GM23338 (cell line): ENCODE results near the gene ASPRV1. TPM values are rescaled to one million over a fixed set of nuclear protein-coding genes. Genes with fewer than 3 reads are reported as not detected.

Experiments used
- ATAC-seq: fragments of 200-7000 bp; cut with Tn5 transposase; 3 replicates; pipeline ENCODE4 v1.9.1; 2020
- DNase-seq: peaks from one replicate; pipeline ENCODE4 v3.0.0-alpha.2; 2015; ENCODE audit warnings: low spot score
- H2AFZ ChIP-seq: fragments of 200-600 bp; sonication (generic); 2 replicates; pipeline ENCODE4 v1.8.0; 2016; ENCODE audit warnings: antibody characterized with exemption, mild to moderate bottlenecking, moderate library complexity
- H3F3A ChIP-seq: fragments of 200-600 bp; sonication (generic); replicated peaks from 2 replicates; pipeline ENCODE4 v1.8.0; 2017; ENCODE audit warnings: antibody characterized with exemption, mixed run types, low read depth
- H3K27ac ChIP-seq: fragments of 200-600 bp; sonication (generic); 2 replicates; pipeline ENCODE4 v1.6.1; 2016; ENCODE audit warnings: low read depth
- H3K27me3 ChIP-seq: fragments of 200-600 bp; sonication (generic); 2 replicates; pipeline ENCODE4 v1.8.0; 2016; ENCODE audit warnings: mild to moderate bottlenecking, mixed run types, moderate library complexity; ENCODE audit not compliant: insufficient read depth
- H3K36me3 ChIP-seq: fragments of 200-600 bp; sonication (generic); 2 replicates; pipeline ENCODE4 v1.8.0; 2016; ENCODE audit warnings: mild to moderate bottlenecking; ENCODE audit not compliant: insufficient read depth
- H3K4me1 ChIP-seq: fragments of 200-600 bp; sonication (generic); 2 replicates; pipeline ENCODE4 v1.8.0; 2016; ENCODE audit warnings: mild to moderate bottlenecking, moderate library complexity; ENCODE audit not compliant: insufficient read depth
- H3K4me2 ChIP-seq: fragments of 200-600 bp; sonication (generic); 2 replicates; pipeline ENCODE4 v1.7.1; 2017; ENCODE audit warnings: mixed run types
- H3K4me3 ChIP-seq: fragments of 200-600 bp; sonication (generic); 2 replicates; pipeline ENCODE4 v1.6.1; 2016; ENCODE audit warnings: mixed run types
- H3K79me2 ChIP-seq: fragments of 200-600 bp; sonication (generic); replicated peaks from 2 replicates; pipeline ENCODE4 v1.8.0; 2017; ENCODE audit warnings: mild to moderate bottlenecking; ENCODE audit not compliant: insufficient read depth
- H3K9me2 ChIP-seq: fragments of 200-600 bp; sonication (generic); 2 replicates; pipeline ENCODE4 v1.8.0; 2017; ENCODE audit not compliant: insufficient read depth
- H4K20me1 ChIP-seq: fragments of 200-600 bp; sonication (generic); replicated peaks from 2 replicates; pipeline ENCODE4 v1.8.0; 2017; ENCODE audit warnings: mild to moderate bottlenecking; ENCODE audit not compliant: insufficient read depth
- H3K27ac Mint-ChIP-seq: 2 replicates; pipeline ENCODE4 v1.8.0; 2020; ENCODE audit warnings: inconsistent platforms, mild to moderate bottlenecking, moderate library complexity, mixed read lengths
- H3K27me3 Mint-ChIP-seq: 3 replicates; pipeline ENCODE4 v1.8.0; 2022; ENCODE audit warnings: low read depth, mild to moderate bottlenecking, moderate library complexity, mixed read lengths, inconsistent platforms; ENCODE audit not compliant: insufficient read depth, poor library complexity
- H3K36me3 Mint-ChIP-seq: 3 replicates; pipeline ENCODE4 v1.8.0; 2021; ENCODE audit warnings: low read depth, mild to moderate bottlenecking, inconsistent platforms, moderate library complexity, mixed read lengths
- H3K4me1 Mint-ChIP-seq: 3 replicates; pipeline ENCODE4 v1.8.0; 2020; ENCODE audit warnings: mild to moderate bottlenecking, inconsistent platforms, mixed read lengths
- H3K4me3 Mint-ChIP-seq: 3 replicates; pipeline ENCODE4 v1.8.0; 2021; ENCODE audit warnings: moderate library complexity, mild to moderate bottlenecking, inconsistent platforms, mixed read lengths
- H3K9me3 Mint-ChIP-seq: 3 replicates; pipeline ENCODE4 v1.8.0; 2020; ENCODE audit warnings: moderate library complexity, mild to moderate bottlenecking, inconsistent platforms, mixed read lengths
- CREB1 ChIP-seq: fragments of 250-450 bp; sonication (Bioruptor Pico); IDR thresholded peaks from 2 replicates; pipeline ENCODE4 v1.5.0; 2020; ENCODE audit warnings: low read depth, mild to moderate bottlenecking, moderate library complexity
- EZH2 ChIP-seq: fragments of 200-600 bp; sonication (generic); IDR thresholded peaks from one replicate; pipeline ENCODE4 v1.8.0; 2017; ENCODE audit warnings: antibody characterized with exemption, mild to moderate bottlenecking, low read depth; ENCODE audit not compliant: unreplicated experiment
- EZH2phosphoT487 ChIP-seq: fragments of 200-600 bp; sonication (generic); IDR thresholded peaks from one replicate; pipeline ENCODE4 v1.8.1; 2018; ENCODE audit warnings: antibody characterized with exemption; ENCODE audit not compliant: unreplicated experiment
- JUNB ChIP-seq: IDR thresholded peaks from one replicate; pipeline ENCODE4 v1.6.1; 2016; ENCODE audit warnings: antibody characterized with exemption; ENCODE audit not compliant: unreplicated experiment
- POLR2AphosphoS5 ChIP-seq: IDR thresholded peaks from 2 replicates; pipeline ENCODE4 v1.6.1; 2016; ENCODE audit warnings: antibody characterized with exemption, low read depth
- ZNF114 ChIP-seq: fragments of 250-450 bp; sonication (Bioruptor Pico); IDR thresholded peaks from 2 replicates; pipeline ENCODE4 v1.5.0; 2020; ENCODE audit warnings: mild to moderate bottlenecking, moderate library complexity
- ZNF331 ChIP-seq: fragments of 250-450 bp; sonication (Bioruptor Pico); IDR thresholded peaks from 2 replicates; pipeline ENCODE4 v1.5.0; 2020; ENCODE audit warnings: low read depth, mild to moderate bottlenecking, moderate library complexity
- polyA plus RNA-seq: library from polyadenylated mRNA; unstranded; fragments of >200 nt; fragmentation: Nextera tagmentation; extraction: Ambion mirVana; gene quantifications from 2 replicates; pipeline ENCODE4 v1.2.1, GENCODE V29; 2016
- total RNA-seq: library from RNA; depleted of rRNA; stranded (reverse); fragments of >200 nt; shearing (Covaris generic); gene quantifications from 2 replicates; pipeline ENCODE4 v1.2.3, GENCODE V29; 2014
- TF ChIP-seq, protein P1 (sequence below): IDR thresholded peaks from one replicate; pipeline ENCODE4 v1.6.1; 2018; ENCODE audit warnings: antibody characterized with exemption; ENCODE audit not compliant: unreplicated experiment
- TF ChIP-seq, protein P2 (sequence below): IDR thresholded peaks from 2 replicates; pipeline ENCODE4 v1.6.1; 2016; ENCODE audit warnings: antibody characterized with exemption
- TF ChIP-seq, protein P3 (sequence below), 2 experiments: fragments of 200-600 bp in 1 of 2; sonication (generic) in 1 of 2; conservative IDR thresholded peaks; 2 replicates each; pipeline versions ENCODE4 v1.5.1 to v1.6.1; 2016 to 2017; ENCODE audit warnings: antibody characterized with exemption in 2 of 2, low read depth in 2 of 2, mild to moderate bottlenecking in 2 of 2, moderate library complexity in 1 of 2

ASPRV1 gene
- total and polyA plus RNA-seq, 2 experiments from 2014 or later, result 0.60 to 1.4 TPM

DNA sequence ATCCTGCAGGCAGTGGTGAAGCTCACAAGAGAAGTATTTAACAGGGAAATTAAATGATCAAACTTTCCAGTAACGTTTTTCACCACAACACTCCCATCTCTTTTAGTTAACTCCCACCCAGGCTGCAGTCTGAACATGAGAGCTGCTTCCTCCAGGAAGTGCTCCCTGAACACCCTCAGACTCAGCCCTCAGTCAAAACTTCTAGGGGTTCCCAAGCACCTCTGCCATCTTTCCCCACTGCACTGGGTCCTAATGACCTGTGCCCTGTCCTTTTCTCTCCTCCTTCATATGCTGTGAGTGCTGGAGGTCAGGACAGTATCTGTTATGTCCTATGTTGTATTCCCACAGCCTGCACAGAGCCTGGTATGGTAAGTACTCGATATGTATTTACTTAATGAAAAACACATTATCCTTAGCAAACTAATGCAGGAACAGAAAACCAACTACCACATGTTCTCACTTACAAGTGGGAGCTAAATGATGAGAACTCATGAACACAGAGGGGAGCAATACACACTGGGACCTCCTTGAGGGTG is 49.2 kb upstream of the ASPRV1 start:
- H3K79me2 ChIP-seq, result no peaks in the 10 kb centered on the region
- H3K9me3 Mint-ChIP-seq, result no peaks in the 10 kb centered on the region
- no peak overlapping the region for H2AFZ ChIP-seq
- H3K4me3 Mint-ChIP-seq, result no peak overlapping the region
- H3K27me3 ChIP-seq, result no peaks in the 10 kb centered on the region
- peaks cover 8% of the 10 kb centered on the region for H3K4me1 Mint-ChIP-seq
- no peaks in the 10 kb centered on the region for H3F3A ChIP-seq
- peaks cover 1% of the 10 kb centered on the region for H3K27me3 Mint-ChIP-seq
- no peaks in the 10 kb centered on the region for H4K20me1 ChIP-seq
- no peak overlapping the region for H3K4me3 ChIP-seq
- no peaks in the 10 kb centered on the region for H3K9me2 ChIP-seq
- ATAC-seq (no peak), DNase-seq (no peak)
- H3K4me1 ChIP-seq, result peaks cover 11% of the 10 kb centered on the region
- no peaks in the 10 kb centered on the region for H3K36me3 ChIP-seq
- no peak overlapping the region for H3K4me2 ChIP-seq
- TF ChIP-seq ZNF331 (CRISPR knock-in tag) (no peak), EZH2 (no peak), ZNF114 (no peak), POLR2AphosphoS5 (no peak), JUNB (no peak), CREB1 (CRISPR knock-in tag) (no peak), EZH2phosphoT487 (no peak)
- TF ChIP-seq, protein P1, sequence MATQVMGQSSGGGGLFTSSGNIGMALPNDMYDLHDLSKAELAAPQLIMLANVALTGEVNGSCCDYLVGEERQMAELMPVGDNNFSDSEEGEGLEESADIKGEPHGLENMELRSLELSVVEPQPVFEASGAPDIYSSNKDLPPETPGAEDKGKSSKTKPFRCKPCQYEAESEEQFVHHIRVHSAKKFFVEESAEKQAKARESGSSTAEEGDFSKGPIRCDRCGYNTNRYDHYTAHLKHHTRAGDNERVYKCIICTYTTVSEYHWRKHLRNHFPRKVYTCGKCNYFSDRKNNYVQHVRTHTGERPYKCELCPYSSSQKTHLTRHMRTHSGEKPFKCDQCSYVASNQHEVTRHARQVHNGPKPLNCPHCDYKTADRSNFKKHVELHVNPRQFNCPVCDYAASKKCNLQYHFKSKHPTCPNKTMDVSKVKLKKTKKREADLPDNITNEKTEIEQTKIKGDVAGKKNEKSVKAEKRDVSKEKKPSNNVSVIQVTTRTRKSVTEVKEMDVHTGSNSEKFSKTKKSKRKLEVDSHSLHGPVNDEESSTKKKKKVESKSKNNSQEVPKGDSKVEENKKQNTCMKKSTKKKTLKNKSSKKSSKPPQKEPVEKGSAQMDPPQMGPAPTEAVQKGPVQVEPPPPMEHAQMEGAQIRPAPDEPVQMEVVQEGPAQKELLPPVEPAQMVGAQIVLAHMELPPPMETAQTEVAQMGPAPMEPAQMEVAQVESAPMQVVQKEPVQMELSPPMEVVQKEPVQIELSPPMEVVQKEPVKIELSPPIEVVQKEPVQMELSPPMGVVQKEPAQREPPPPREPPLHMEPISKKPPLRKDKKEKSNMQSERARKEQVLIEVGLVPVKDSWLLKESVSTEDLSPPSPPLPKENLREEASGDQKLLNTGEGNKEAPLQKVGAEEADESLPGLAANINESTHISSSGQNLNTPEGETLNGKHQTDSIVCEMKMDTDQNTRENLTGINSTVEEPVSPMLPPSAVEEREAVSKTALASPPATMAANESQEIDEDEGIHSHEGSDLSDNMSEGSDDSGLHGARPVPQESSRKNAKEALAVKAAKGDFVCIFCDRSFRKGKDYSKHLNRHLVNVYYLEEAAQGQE, result no peak
- TF ChIP-seq, protein P2, sequence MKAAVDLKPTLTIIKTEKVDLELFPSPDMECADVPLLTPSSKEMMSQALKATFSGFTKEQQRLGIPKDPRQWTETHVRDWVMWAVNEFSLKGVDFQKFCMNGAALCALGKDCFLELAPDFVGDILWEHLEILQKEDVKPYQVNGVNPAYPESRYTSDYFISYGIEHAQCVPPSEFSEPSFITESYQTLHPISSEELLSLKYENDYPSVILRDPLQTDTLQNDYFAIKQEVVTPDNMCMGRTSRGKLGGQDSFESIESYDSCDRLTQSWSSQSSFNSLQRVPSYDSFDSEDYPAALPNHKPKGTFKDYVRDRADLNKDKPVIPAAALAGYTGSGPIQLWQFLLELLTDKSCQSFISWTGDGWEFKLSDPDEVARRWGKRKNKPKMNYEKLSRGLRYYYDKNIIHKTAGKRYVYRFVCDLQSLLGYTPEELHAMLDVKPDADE, result no peak
- TF ChIP-seq, protein P3, sequence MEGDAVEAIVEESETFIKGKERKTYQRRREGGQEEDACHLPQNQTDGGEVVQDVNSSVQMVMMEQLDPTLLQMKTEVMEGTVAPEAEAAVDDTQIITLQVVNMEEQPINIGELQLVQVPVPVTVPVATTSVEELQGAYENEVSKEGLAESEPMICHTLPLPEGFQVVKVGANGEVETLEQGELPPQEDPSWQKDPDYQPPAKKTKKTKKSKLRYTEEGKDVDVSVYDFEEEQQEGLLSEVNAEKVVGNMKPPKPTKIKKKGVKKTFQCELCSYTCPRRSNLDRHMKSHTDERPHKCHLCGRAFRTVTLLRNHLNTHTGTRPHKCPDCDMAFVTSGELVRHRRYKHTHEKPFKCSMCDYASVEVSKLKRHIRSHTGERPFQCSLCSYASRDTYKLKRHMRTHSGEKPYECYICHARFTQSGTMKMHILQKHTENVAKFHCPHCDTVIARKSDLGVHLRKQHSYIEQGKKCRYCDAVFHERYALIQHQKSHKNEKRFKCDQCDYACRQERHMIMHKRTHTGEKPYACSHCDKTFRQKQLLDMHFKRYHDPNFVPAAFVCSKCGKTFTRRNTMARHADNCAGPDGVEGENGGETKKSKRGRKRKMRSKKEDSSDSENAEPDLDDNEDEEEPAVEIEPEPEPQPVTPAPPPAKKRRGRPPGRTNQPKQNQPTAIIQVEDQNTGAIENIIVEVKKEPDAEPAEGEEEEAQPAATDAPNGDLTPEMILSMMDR (conservative IDR thresholded peaks at IDR 0.05; ENCODE audit: low read depth in 2 of 2), result no peak
- H3K27ac Mint-ChIP-seq, result no peak overlapping the region
- no peak overlapping the region for H3K27ac ChIP-seq
- H3K36me3 Mint-ChIP-seq, result no peaks in the 10 kb centered on the region
